H1 (cell line): ENCODE results near the gene FBXW5.

Experiments
- CTCF ChIP-seq, 3 experiments: IDR thresholded peaks; 1 replicate in 2 of 3; 2 replicates in 1 of 3; pipeline versions ENCODE4 v1.5.1 to v1.6.1; 2011; ENCODE audit warnings: low read length in 3 of 3, mild to moderate bottlenecking in 3 of 3, inconsistent platforms in 2 of 3, low read depth in 1 of 3, moderate library complexity in 1 of 3; ENCODE audit not compliant: insufficient read depth in 1 of 3; ENCODE audit errors: control extremely low read depth in 1 of 3
- EZH2 ChIP-seq: fragments of 200-600 bp; sonication (generic); IDR thresholded peaks from 2 replicates; pipeline ENCODE4 v1.7.1; 2012; ENCODE audit warnings: low read depth, mild to moderate bottlenecking, moderate library complexity, low read length, inconsistent platforms; ENCODE audit not compliant: severe bottlenecking

GRCh38 chr9:136985853-136986252 lies 41.3 kb upstream of the FBXW5 start:
- TF ChIP-seq EZH2 = no peak
- TF ChIP-seq CTCF (IDR thresholded peaks at IDR 0.05; ENCODE audit: control extremely low read depth in 1 of 3, insufficient read depth in 1 of 3, low read depth in 1 of 3, low read length in 3 of 3) = no peak
